BJ (cell line): ENCODE results near the gene ADAM19. TPM values are rescaled to one million over a fixed set of nuclear protein-coding genes. Genes with fewer than 3 reads are reported as not detected.

Source experiments
- CTCF ChIA-PET: fragments of 350-600 bp; formaldehyde crosslinking; extraction: SDS; loops from one replicate; lab custom pipeline; 2021; ENCODE audit warnings: antibody characterized with exemption, inconsistent platforms; lab: Yijun Ruan, JAX
- POLR2A ChIA-PET: fragments of 300-600 bp; sonication (Branson Sonifier 250); formaldehyde crosslinking; extraction: SDS; loops from one replicate; lab custom pipeline; 2021; ENCODE audit warnings: antibody characterized with exemption; lab: Charles Lee
- DNase-seq: peaks from one replicate; pipeline ENCODE4 v3.0.0-alpha.2; 2011; ENCODE audit warnings: low read depth
- H3K27me3 ChIP-seq: 2 replicates; pipeline ENCODE4 v1.6.0; 2011; ENCODE audit warnings: low read length; ENCODE audit not compliant: control insufficient read depth, insufficient read depth
- H3K36me3 ChIP-seq: 2 replicates; pipeline ENCODE4 v1.5.1; 2011; ENCODE audit warnings: low read length; ENCODE audit not compliant: control insufficient read depth, insufficient read depth
- H3K4me3 ChIP-seq: 2 replicates; pipeline ENCODE4 v1.5.1; 2011; ENCODE audit warnings: low read depth, mild to moderate bottlenecking, control low read depth, low read length
- polyA plus RNA-seq: library from polyadenylated mRNA; depleted of rRNA; stranded (reverse); fragments of >200 nt; gene quantifications from 2 replicates; pipeline ENCODE4 v1.2.3, GENCODE V29; 2011
- TF ChIP-seq, protein P1 (sequence below): IDR thresholded peaks from 2 replicates; pipeline ENCODE4 v1.5.1; 2011; ENCODE audit warnings: low read depth, mild to moderate bottlenecking, control low read depth, inconsistent platforms, low read length, moderate library complexity; ENCODE audit not compliant: insufficient read depth

Gene ADAM19
- polyA plus RNA-seq, 1 experiment = 68.3 TPM

DNA sequence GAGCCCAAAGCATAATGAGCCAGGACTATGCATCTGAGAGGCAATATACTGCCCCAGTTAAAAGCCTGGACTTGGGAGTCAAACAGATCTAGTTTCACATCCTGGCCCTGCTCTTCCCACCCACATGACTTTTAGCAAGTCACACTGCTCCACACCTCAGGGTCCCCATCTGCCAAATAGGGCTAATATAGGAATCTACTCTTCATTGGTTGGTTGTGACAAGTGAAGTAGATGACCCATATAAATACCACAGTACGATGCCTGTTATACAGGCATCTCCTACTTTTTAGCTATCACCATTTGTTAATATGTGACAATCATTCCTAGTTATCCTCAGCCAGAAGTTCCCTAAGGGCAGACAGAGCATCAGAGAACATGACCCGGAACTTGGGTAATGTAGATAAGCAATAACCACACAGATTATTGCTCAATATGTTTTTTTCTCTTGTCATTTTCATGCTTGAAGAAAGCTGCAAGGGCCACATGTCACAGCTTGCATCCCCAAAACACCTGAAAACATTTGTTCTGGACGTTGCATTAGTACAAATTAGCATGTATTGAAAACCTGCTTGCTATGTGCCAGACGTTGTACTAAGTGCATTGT is 20.4 kb downstream of the ADAM19 start:
- H3K4me3 ChIP-seq = no peak overlapping the region
- ChIA-PET CTCF (interaction anchor here (0.6 kb wide), 1 partner anchor 18 kb away, joined by 4 read pairs; no protein-coding TSS in a partner anchor), POLR2A (interaction anchor here (0.5 kb wide), 1 partner anchor 43 kb away, joined by 4 read pairs; no protein-coding TSS in a partner anchor)
- TF ChIP-seq, protein P1, sequence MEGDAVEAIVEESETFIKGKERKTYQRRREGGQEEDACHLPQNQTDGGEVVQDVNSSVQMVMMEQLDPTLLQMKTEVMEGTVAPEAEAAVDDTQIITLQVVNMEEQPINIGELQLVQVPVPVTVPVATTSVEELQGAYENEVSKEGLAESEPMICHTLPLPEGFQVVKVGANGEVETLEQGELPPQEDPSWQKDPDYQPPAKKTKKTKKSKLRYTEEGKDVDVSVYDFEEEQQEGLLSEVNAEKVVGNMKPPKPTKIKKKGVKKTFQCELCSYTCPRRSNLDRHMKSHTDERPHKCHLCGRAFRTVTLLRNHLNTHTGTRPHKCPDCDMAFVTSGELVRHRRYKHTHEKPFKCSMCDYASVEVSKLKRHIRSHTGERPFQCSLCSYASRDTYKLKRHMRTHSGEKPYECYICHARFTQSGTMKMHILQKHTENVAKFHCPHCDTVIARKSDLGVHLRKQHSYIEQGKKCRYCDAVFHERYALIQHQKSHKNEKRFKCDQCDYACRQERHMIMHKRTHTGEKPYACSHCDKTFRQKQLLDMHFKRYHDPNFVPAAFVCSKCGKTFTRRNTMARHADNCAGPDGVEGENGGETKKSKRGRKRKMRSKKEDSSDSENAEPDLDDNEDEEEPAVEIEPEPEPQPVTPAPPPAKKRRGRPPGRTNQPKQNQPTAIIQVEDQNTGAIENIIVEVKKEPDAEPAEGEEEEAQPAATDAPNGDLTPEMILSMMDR = no peak
- DNase-seq = no peak
- peaks cover 2% of the 10 kb centered on the region; the same call in 1 of the 2 replicates for H3K36me3 ChIP-seq
- H3K27me3 ChIP-seq = no peaks in the 10 kb centered on the region

DNA sequence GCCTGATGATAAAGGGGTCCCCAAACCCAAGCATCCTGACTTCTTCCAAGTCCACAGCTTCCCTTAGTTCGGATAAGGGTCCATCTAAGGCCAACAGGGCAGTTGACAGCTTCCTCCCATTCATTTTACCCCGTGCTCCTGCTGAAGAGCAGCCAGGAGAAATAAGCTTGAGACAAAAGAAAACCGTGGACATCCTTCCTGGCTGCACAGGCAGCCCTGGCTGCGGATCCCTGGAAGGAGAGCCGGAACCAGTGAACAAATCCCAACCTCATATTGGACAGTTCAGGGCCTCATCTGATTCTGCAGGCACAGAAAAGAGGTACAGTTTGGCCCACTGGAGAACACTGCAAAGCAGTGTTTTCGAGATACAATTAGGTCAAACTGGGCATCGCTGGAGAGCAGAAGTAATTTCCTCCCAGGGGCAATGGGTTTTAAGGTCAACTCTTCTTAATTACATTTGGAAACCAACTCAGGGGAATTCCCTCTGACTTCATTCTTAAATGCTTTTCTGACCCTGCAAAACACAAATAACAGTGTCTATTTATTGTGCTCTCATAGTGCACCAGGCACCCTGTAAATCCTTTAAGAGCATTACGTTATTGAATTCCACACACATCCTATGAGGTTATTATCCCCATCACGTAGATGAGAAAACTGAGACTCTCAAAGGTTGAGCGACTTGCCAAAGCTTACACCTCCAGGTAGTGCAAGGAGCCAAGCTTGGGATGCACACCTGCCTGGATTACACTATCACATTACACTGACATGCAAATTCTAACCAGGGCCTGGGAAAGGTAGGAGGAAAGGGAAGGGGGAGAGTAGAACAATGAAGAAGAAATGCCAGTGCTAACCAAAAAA is 21.2 kb downstream of the ADAM19 start:
- ChIA-PET POLR2A (interaction anchor here (0.5 kb wide), 1 partner anchor 43 kb away, joined by 4 read pairs; no protein-coding TSS in a partner anchor), CTCF (interaction anchor here (0.9 kb wide), 1 partner anchor 20 kb away, joined by 3 read pairs; no protein-coding TSS in a partner anchor)
- H3K4me3 ChIP-seq = no peak overlapping the region
- peaks cover 2% of the 10 kb centered on the region; the same call in 1 of the 2 replicates for H3K36me3 ChIP-seq
- no peaks in the 10 kb centered on the region for H3K27me3 ChIP-seq
- TF ChIP-seq, protein P1 = no peak
- no peak for DNase-seq

DNA sequence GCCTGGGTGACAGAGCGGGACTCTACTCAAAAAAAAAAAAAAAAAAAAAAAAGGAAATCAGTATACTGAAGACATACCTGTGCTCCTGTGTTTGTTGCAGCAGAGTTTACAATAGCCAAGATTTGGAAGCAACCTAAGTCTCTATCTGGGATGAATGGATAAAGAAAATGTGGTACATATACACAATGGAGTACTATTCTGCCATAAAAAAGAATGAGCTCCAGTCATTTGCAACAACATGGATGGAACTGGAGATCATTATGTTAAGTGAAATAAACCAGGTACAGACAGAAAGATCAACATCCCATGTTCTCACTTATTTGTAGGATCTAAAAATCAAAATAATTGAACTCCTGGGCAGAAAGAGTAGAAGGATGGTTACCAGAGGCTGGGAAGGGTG is 22.9 kb downstream of the ADAM19 start:
- TF ChIP-seq, protein P1 = no peak

GRCh38 chr5:157550663-157551062 is 24.9 kb downstream of the ADAM19 start:
- TF ChIP-seq, protein P1 = no peak
- POLR2A ChIA-PET = no interaction called here
- CTCF ChIA-PET = interaction anchor here (1.4 kb wide), 1 partner anchor 11 kb away, joined by 3 read pairs; no protein-coding TSS in a partner anchor
- DNase-seq = no peak
- Histone ChIP-seq H3K36me3 (0 out of 2 replicates have a peak, but pooled peaks cover 2% of the 10 kb centered on the region), H3K27me3 (no peaks in the 10 kb centered on the region), H3K4me3 (no peak overlapping the region)

More for the DNA sequence above, 22.9 kb downstream of the ADAM19 start:
- peaks cover 2% of the 10 kb centered on the region; the same call in 1 of the 2 replicates for H3K36me3 ChIP-seq
- DNase-seq = no peak
- ChIA-PET POLR2A (no interaction called here), CTCF (no interaction called here)
- H3K4me3 ChIP-seq = no peak overlapping the region
- no peaks in the 10 kb centered on the region for H3K27me3 ChIP-seq
